ENCODE measurements around the gene CIAO2B.

The CIAO2B gene

DNA sequence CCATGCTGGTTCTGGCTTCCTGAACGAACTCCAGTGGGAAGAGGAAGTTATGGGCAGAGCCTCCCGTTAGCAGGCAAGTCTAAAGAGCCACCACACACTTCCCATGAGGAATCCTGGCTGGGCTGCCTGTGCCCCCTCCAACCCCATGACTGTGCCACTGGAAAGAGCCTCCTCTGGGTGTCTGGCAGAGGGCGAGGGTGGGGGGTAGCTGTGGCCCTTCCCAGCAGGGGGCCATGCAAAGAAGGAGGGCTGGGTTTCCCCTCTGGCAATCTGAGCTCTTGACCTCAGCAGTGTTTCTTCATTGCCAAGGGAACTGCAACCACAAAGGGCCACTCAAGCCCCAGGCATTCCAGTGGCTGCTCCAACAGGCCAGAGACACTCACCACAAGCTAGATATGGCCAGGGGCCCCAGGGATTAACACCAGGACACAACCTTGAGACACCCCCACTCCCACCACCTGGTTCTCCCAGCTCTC, 7.2 kb downstream of the CIAO2B start:
- Histone ChIP-seq H3K4me3 (ENCODE audit: control insufficient read depth in 1 of 7, extremely low read depth in 1 of 7, insufficient read depth in 4 of 7, low read depth in 2 of 7, low read length in 6 of 7) (no peak overlapping the region), H3K27me3 (replicated peaks in 2 of 5; ENCODE audit: control insufficient read depth in 4 of 5, insufficient read depth in 5 of 5, low read length in 4 of 5) (peaks cover 0 to 47% (median 23%) of the 10 kb centered on the region in 5 experiments), H3K9me3 (ENCODE audit: control extremely low read depth in 1 of 5, control insufficient read depth in 4 of 5, insufficient read depth in 2 of 5, low read depth in 1 of 5, low read length in 4 of 5) (no peaks in the 10 kb centered on the region), H3K27ac (ENCODE audit: insufficient read depth in 1 of 2, low read depth in 1 of 2, low read length in 2 of 2, poor library complexity in 1 of 2, severe bottlenecking in 2 of 2) (no peak overlapping the region), H3K4me1 (ENCODE audit: control extremely low read depth in 1 of 4, control insufficient read depth in 4 of 4, insufficient read depth in 4 of 4, low read length in 3 of 4) (peaks cover 0 to 18% (median 15%) of the 10 kb centered on the region in 4 experiments), H3K36me3 (ENCODE audit: control insufficient read depth in 4 of 4, insufficient read depth in 4 of 4, low read length in 3 of 4) (peaks cover 0 to 7% (median 2%) of the 10 kb centered on the region in 4 experiments)
- ChIA-PET CTCF (interaction anchor here (1.1 to 20.4 kb wide), 4 partner anchors 8 to 28 kb away, joined by 3 to 473 read pairs (median 3); partner anchors contain the start of gene CDH16), POLR2A (no interaction called here)
- 34% methylated on average over 3 of the region's 3 CpGs for WGBS (ENCODE audit: insufficient coverage)
- peak in 1 of 3 donors; percentile 27 for DNase-seq

GRCh38 chr16:66926171-66926947, 7.8 kb downstream of the CIAO2B start:
- ChIA-PET POLR2A (no interaction called here), CTCF (interaction anchor here (0.7 to 20.4 kb wide), 7 partner anchors 8 to 520 kb away, joined by 3 to 473 read pairs (median 3); partner anchors contain the start of gene CDH16)
- Histone ChIP-seq H3K4me1 (ENCODE audit: control extremely low read depth in 1 of 4, control insufficient read depth in 4 of 4, insufficient read depth in 4 of 4, low read length in 3 of 4) (peaks cover 0 to 18% (median 15%) of the 10 kb centered on the region in 4 experiments), H3K27me3 (replicated peaks in 2 of 5; ENCODE audit: control insufficient read depth in 4 of 5, insufficient read depth in 5 of 5, low read length in 4 of 5) (peaks cover 0 to 53% (median 28%) of the 10 kb centered on the region in 5 experiments), H3K9me3 (ENCODE audit: control extremely low read depth in 1 of 5, control insufficient read depth in 4 of 5, insufficient read depth in 2 of 5, low read depth in 1 of 5, low read length in 4 of 5) (no peaks in the 10 kb centered on the region), H3K4me3 (ENCODE audit: control insufficient read depth in 1 of 7, extremely low read depth in 1 of 7, insufficient read depth in 4 of 7, low read depth in 2 of 7, low read length in 6 of 7) (no peak overlapping the region), H3K36me3 (ENCODE audit: control insufficient read depth in 4 of 4, insufficient read depth in 4 of 4, low read length in 3 of 4) (peaks cover 0 to under 1% (median 0%) of the 10 kb centered on the region in 4 experiments), H3K27ac (ENCODE audit: insufficient read depth in 1 of 2, low read depth in 1 of 2, low read length in 2 of 2, poor library complexity in 1 of 2, severe bottlenecking in 2 of 2) (no peak overlapping the region)
- peak in 1 of 3 donors; percentile 31 for DNase-seq
- WGBS (ENCODE audit: insufficient coverage): 89% methylated on average over 4 of the region's 5 CpGs

DNA sequence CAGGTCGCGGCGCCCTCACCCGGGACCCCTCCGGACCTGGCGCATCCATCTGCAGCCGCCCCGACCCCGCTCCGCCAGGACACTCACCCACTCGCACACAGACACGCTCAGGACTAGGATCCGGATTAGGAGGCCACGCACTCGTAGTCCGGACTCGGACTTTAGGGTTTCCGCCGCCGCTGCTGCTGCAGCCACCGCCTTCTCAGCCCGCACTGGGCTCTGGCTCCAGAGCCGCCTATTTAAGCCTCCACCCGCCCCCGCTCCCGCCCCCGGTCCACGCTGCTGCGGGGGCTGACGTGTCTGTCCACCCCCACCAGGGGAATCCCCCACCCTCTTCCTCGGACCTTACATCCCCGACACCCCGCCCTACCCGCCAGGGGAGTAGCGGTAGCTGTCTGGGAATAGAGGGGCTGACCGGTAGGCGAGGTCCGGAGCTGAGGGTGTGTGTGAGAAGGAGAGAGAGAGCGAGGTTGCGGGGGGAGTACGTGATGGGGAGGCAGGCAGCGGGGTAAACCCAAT, 8.8 kb downstream of the CIAO2B start, which contains the start of gene RRAD:
RRAD (minus strand) TSS at position 214 of the 519 bp plus-strand sequence. CDS start 356 bp downstream, outside the sequence.
- Histone ChIP-seq H3K27ac (ENCODE audit: insufficient read depth in 1 of 2, low read depth in 1 of 2, low read length in 2 of 2, poor library complexity in 1 of 2, severe bottlenecking in 2 of 2) (no peak within 1 kb of the TSS), H3K4me1 (ENCODE audit: control extremely low read depth in 1 of 4, control insufficient read depth in 4 of 4, insufficient read depth in 4 of 4, low read length in 3 of 4) (peaks cover 0 to 18% (median 15%) of the 10 kb centered on the region in 4 experiments), H3K36me3 (ENCODE audit: control insufficient read depth in 4 of 4, insufficient read depth in 4 of 4, low read length in 3 of 4) (no peaks in the 10 kb centered on the region), H3K4me3 (ENCODE audit: control insufficient read depth in 1 of 7, extremely low read depth in 1 of 7, insufficient read depth in 4 of 7, low read depth in 2 of 7, low read length in 6 of 7) (peak within 1 kb of the TSS in 4 of 7 experiments; percentile 13 to 50 (median 34)), H3K9me3 (ENCODE audit: control extremely low read depth in 1 of 5, control insufficient read depth in 4 of 5, insufficient read depth in 2 of 5, low read depth in 1 of 5, low read length in 4 of 5) (no peaks in the 10 kb centered on the region), H3K27me3 (replicated peaks in 2 of 5; ENCODE audit: control insufficient read depth in 4 of 5, insufficient read depth in 5 of 5, low read length in 4 of 5) (peaks cover 0 to 58% (median 31%) of the 10 kb centered on the region in 5 experiments)
- ChIA-PET POLR2A (no interaction called here), CTCF (interaction anchor here (0.7 to 20.4 kb wide), 7 partner anchors 8 to 519 kb away, joined by 3 to 473 read pairs (median 3); no protein-coding TSS in a partner anchor)
- WGBS (ENCODE audit: insufficient coverage): 4% methylated on average over 25 of the region's 42 CpGs
- no peak for DNase-seq

GRCh38 chr16:66924527-66925321, 9.5 kb downstream of the CIAO2B start:
- peaks cover 0 to 64% (median 33%) of the 10 kb centered on the region in 5 experiments for H3K27me3 ChIP-seq (replicated peaks in 2 of 5; ENCODE audit: control insufficient read depth in 4 of 5, insufficient read depth in 5 of 5, low read length in 4 of 5)
- ChIA-PET CTCF (interaction anchor here (0.7 to 20.4 kb wide), 4 partner anchors 8 to 57 kb away, joined by 3 to 473 read pairs (median 3); no protein-coding TSS in a partner anchor), POLR2A (no interaction called here)
- no peak overlapping the region for H3K27ac ChIP-seq (ENCODE audit: insufficient read depth in 1 of 2, low read depth in 1 of 2, low read length in 2 of 2, poor library complexity in 1 of 2, severe bottlenecking in 2 of 2)
- peak in 1 of 3 donors; percentile 39 for DNase-seq
- no peaks in the 10 kb centered on the region for H3K9me3 ChIP-seq (ENCODE audit: control extremely low read depth in 1 of 5, control insufficient read depth in 4 of 5, insufficient read depth in 2 of 5, low read depth in 1 of 5, low read length in 4 of 5)
- H3K36me3 ChIP-seq (ENCODE audit: control insufficient read depth in 4 of 4, insufficient read depth in 4 of 4, low read length in 3 of 4): no peaks in the 10 kb centered on the region
- WGBS (ENCODE audit: insufficient coverage): 7% methylated on average over 65 of the region's 72 CpGs
- peaks cover 0 to 18% (median 15%) of the 10 kb centered on the region in 4 experiments for H3K4me1 ChIP-seq (ENCODE audit: control extremely low read depth in 1 of 4, control insufficient read depth in 4 of 4, insufficient read depth in 4 of 4, low read length in 3 of 4)
- H3K4me3 ChIP-seq (ENCODE audit: control insufficient read depth in 1 of 7, extremely low read depth in 1 of 7, insufficient read depth in 4 of 7, low read depth in 2 of 7, low read length in 6 of 7): peak overlapping the region in 4 of 7 experiments; percentile 13 to 50 (median 34)

DNA sequence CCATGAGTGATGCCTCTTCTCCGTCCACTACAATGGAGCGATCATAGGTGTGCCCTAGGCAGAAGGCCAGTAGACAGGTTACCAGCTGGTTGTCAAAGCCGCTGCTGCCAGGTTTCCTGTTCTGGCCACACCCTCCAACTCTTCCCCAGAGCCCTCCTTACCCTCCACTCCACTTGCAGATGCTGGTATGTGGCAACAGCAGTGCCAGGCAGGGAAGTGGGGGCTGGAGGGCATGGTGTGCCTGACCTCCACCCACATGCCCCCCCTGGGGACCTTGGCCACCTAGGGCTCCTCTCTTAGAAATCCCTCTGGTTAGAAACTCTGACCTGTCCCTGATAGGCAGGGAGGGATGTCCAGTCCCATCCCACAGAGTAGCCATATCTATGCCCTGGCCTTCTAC, 10.3 kb downstream of the CIAO2B start:
- DNase-seq: no peak
- H3K9me3 ChIP-seq (ENCODE audit: control extremely low read depth in 1 of 5, control insufficient read depth in 4 of 5, insufficient read depth in 2 of 5, low read depth in 1 of 5, low read length in 4 of 5): no peaks in the 10 kb centered on the region
- peaks cover 0 to 18% (median 15%) of the 10 kb centered on the region in 4 experiments for H3K4me1 ChIP-seq (ENCODE audit: control extremely low read depth in 1 of 4, control insufficient read depth in 4 of 4, insufficient read depth in 4 of 4, low read length in 3 of 4)
- H3K27ac ChIP-seq (ENCODE audit: insufficient read depth in 1 of 2, low read depth in 1 of 2, low read length in 2 of 2, poor library complexity in 1 of 2, severe bottlenecking in 2 of 2): no peak overlapping the region
- CTCF ChIA-PET: interaction anchor here (20.4 kb wide), 1 partner anchor 25 kb away, joined by 473 read pairs; no protein-coding TSS in a partner anchor
- POLR2A ChIA-PET: no interaction called here
- H3K27me3 ChIP-seq (replicated peaks in 2 of 5; ENCODE audit: control insufficient read depth in 4 of 5, insufficient read depth in 5 of 5, low read length in 4 of 5): peaks cover 0 to 64% (median 36%) of the 10 kb centered on the region in 5 experiments
- WGBS (ENCODE audit: insufficient coverage): 67% methylated on average over 2 of the region's 3 CpGs
- H3K4me3 ChIP-seq (ENCODE audit: control insufficient read depth in 1 of 7, extremely low read depth in 1 of 7, insufficient read depth in 4 of 7, low read depth in 2 of 7, low read length in 6 of 7): no peak overlapping the region
- no peaks in the 10 kb centered on the region for H3K36me3 ChIP-seq (ENCODE audit: control insufficient read depth in 4 of 4, insufficient read depth in 4 of 4, low read length in 3 of 4)

- Histone ChIP-seq H3K4me1 (ENCODE audit: control extremely low read depth in 1 of 4, control insufficient read depth in 4 of 4, insufficient read depth in 4 of 4, low read length in 3 of 4) (peaks cover 0 to 18% (median 15%) of the 10 kb centered on the region in 4 experiments), H3K36me3 (ENCODE audit: control insufficient read depth in 4 of 4, insufficient read depth in 4 of 4, low read length in 3 of 4) (no peaks in the 10 kb centered on the region), H3K27me3 (replicated peaks in 2 of 5; ENCODE audit: control insufficient read depth in 4 of 5, insufficient read depth in 5 of 5, low read length in 4 of 5) (peaks cover 0 to 64% (median 36%) of the 10 kb centered on the region in 5 experiments), H3K27ac (ENCODE audit: insufficient read depth in 1 of 2, low read depth in 1 of 2, low read length in 2 of 2, poor library complexity in 1 of 2, severe bottlenecking in 2 of 2) (no peak overlapping the region), H3K9me3 (ENCODE audit: control extremely low read depth in 1 of 5, control insufficient read depth in 4 of 5, insufficient read depth in 2 of 5, low read depth in 1 of 5, low read length in 4 of 5) (no peaks in the 10 kb centered on the region), H3K4me3 (ENCODE audit: control insufficient read depth in 1 of 7, extremely low read depth in 1 of 7, insufficient read depth in 4 of 7, low read depth in 2 of 7, low read length in 6 of 7) (no peak overlapping the region)
- DNase-seq: no peak
- 94% methylated on average over 17 of the region's 18 CpGs for WGBS (ENCODE audit: insufficient coverage)
- ChIA-PET POLR2A (no interaction called here), CTCF (interaction anchor here (20.4 kb wide), 1 partner anchor 24 kb away, joined by 473 read pairs; no protein-coding TSS in a partner anchor)
These were observed 10.9 kb downstream of the CIAO2B start for GRCh38 chr16:66923247-66923731.
